Placental pericyte (primary cell): ENCODE measurements around the gene TAS2R50. TPM values are rescaled to one million over a fixed set of nuclear protein-coding genes. Genes with fewer than 3 reads are reported as not detected.

Source experiments
- total RNA-seq: library from RNA; depleted of rRNA; stranded (reverse); fragments of >200 nt; gene quantifications from 2 replicates; pipeline ENCODE4 v1.2.3, GENCODE V29; 2012

Gene TAS2R50, protein sequence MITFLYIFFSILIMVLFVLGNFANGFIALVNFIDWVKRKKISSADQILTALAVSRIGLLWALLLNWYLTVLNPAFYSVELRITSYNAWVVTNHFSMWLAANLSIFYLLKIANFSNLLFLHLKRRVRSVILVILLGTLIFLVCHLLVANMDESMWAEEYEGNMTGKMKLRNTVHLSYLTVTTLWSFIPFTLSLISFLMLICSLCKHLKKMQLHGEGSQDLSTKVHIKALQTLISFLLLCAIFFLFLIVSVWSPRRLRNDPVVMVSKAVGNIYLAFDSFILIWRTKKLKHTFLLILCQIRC
- total RNA-seq, result 3.9 and 4.6 TPM in 2 replicates

DNA sequence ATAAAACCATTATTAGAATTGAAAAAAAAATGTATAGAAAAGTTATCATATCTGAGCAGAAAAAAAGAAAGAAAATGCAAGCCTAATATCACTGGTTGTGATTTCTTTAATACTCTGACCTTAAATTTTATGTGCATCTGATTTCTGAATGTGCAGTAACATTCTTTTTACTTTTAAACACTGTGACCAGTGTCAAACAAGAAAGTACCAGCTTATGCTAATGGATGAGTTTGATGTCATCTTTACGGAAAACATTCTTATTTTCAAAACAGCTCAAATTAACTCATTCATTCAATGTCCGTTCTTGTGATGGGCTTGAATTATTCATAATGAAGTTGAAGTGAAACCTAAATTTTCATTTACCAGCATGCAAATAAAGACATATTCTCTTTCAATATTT lies at the start of gene TAS2R50:
TAS2R50 (minus strand) TSS at position 101 of the 400 bp plus-strand sequence; CDS start at position 49, 52 bp downstream.

DNA sequence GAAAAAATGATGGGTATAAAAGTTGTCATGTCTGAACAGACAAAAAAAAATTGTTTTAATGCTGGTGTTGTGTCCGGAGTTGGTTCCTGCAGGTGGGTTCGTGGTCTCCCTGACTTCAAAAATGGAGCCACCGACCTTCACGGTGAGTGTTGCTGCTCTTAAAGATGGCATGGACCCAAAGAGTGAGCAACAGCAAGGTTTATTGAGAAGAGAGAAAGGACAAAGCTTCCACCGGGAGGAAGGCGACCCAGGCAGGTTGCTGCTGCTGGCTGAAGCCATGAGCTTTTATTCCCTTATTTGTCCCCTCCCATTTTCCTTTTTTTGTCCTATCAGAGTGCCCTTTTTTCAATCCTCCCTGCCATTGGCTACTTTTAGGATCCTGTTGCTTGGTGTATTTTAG lies 44.6 kb upstream of the TAS2R50 start, which contains the start of gene TAS2R31:
TAS2R31 (minus strand) TSS at position 101 of the 400 bp plus-strand sequence; CDS start at position 29, 72 bp downstream.

DNA sequence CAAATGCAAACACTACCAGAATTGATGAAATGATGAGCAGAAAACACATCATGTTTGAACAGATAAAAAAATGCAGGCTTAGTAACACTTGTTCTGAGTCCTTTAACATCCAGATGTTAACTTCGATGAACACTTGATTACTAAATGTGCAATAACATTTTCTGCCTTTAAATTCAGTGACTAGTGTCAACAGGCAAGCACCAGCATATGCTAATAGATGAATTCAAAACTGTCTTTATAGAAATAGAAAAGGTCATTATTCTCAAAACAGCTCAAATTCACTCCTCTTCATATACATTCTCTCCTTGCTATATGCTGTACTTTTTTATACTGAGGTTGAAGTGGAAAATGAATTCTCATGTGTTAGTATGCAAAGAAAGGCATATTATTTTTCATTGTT lies 35.8 kb upstream of the TAS2R50 start, which contains the start of gene TAS2R19:
TAS2R19 (minus strand) TSS at position 101 of the 400 bp plus-strand sequence; CDS start at position 52, 49 bp downstream.

DNA sequence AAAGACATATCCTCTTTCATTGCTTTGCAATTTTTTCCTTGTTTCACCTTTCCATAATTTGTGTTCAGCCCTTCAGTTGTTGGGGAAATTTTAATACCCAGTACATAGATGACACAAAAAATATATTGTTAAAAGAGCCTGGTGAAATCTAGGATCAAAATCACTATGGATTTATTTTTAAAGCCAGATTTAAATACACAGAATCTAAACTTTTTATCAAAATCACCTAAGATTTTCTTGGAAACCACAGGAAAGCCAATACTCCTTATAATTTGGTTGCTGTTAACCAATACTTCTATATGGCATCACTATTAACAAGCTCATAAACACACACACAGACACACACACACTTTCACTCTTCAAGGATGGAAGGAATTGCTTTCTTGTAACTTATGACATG lies 11.5 kb upstream of the TAS2R50 start, which contains the start of gene TAS2R20:
TAS2R20 (minus strand) TSS at position 101 of the 400 bp plus-strand sequence. CDS start 429 bp downstream, outside the sequence.

DNA sequence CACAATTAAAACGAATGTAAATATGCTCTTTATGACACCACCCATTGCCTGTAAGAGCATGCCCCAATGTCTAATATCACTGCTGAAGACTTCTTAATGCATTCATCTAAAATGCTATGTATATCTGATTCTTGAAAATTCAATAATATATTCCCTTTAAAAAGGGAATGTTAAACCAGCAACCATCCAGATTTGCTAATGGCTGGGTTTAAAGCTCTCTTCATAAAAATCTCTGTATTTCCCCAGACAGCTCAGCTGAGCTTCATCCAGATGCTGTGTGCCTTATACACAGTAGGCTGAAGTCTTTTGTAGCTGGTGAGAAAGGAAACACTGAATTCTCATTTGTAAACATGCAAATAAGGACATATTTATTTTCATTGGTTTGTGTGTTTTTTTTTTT lies 47.5 kb downstream of the TAS2R50 start, which contains the start of gene TAS2R14:
TAS2R14 (minus strand) TSS at position 101 of the 400 bp plus-strand sequence; CDS start at position 45, 56 bp downstream.

Other genes starting within 250 kb of the TAS2R50 start
- gene TAS2R7, start 184.3 kb downstream of the TAS2R50 start, total RNA-seq, result not detected in 2 replicates
- gene TAS2R8, start 179.6 kb downstream of the TAS2R50 start, total RNA-seq, result 0.43 TPM in 1 of 2 replicates, not detected in the other
- 0.14 TPM in 1 of 2 replicates, not detected in the other for gene TAS2R9, start 176.7 kb downstream of the TAS2R50 start, total RNA-seq
- gene TAS2R10, start 160.6 kb downstream of the TAS2R50 start, total RNA-seq, result 0.44 and 1.9 TPM in 2 replicates
- gene PRR4, start 137.4 kb downstream of the TAS2R50 start, total RNA-seq, result 1.5 and 2.0 TPM in 2 replicates
- gene PRH1, start 102.7 kb downstream of the TAS2R50 start, total RNA-seq, result 11.8 and 24.1 TPM in 2 replicates
- 1.8 and 3.1 TPM in 2 replicates for gene TAS2R13, start 77.3 kb downstream of the TAS2R50 start, total RNA-seq
- 0.29 TPM in 1 of 2 replicates, not detected in the other for gene PRH2, start 57.7 kb downstream of the TAS2R50 start, total RNA-seq
- 3.3 and 4.4 TPM in 2 replicates for gene TAS2R14, start 47.6 kb downstream of the TAS2R50 start, total RNA-seq
- 3.3 and 6.4 TPM in 2 replicates for gene TAS2R20, start 11.4 kb upstream of the TAS2R50 start, total RNA-seq
- 4.9 and 8.5 TPM in 2 replicates for gene TAS2R19, start 35.7 kb upstream of the TAS2R50 start, total RNA-seq
- 7.3 and 7.7 TPM in 2 replicates for gene TAS2R31, start 44.5 kb upstream of the TAS2R50 start, total RNA-seq
- 2.6 and 3.5 TPM in 2 replicates for gene TAS2R46, start 75.4 kb upstream of the TAS2R50 start, total RNA-seq
- 6.3 TPM in 1 of 2 replicates, not detected in the other for gene TAS2R43, start 105.4 kb upstream of the TAS2R50 start, total RNA-seq
- gene TAS2R30, start 147.7 kb upstream of the TAS2R50 start, total RNA-seq, result 7.4 and 9.2 TPM in 2 replicates
- gene SMIM10L1, start 184.3 kb upstream of the TAS2R50 start, total RNA-seq, result 5.7 and 8.3 TPM in 2 replicates
- gene TAS2R42, start 200.0 kb upstream of the TAS2R50 start, total RNA-seq, result not detected in 2 replicates